Limb (tissue), 2 donors: Measurements from ENCODE around the gene OR5K3.
"Not testable (repeated sequence)": the region's sequence is repeated elsewhere in the genome, so short reads cannot be mapped to it uniquely, and the experiment has no call there.

Experiments used
- DNase-seq, 2 donors: peaks; one replicate each; pipeline ENCODE4 v3.0.0-alpha.2; 2016; ENCODE audit errors: extremely low spot score in 2 of 2

OR5K3 gene

GRCh38 chr3:98390366-98390765 is at the start of gene OR5K3:
OR5K3 (plus strand) TSS chr3:98390666; CDS start chr3:98390666, 0 bp downstream.
- DNase-seq, result no peak

- no peak for DNase-seq
These were observed 48.7 kb upstream of the OR5K3 start for GRCh38 chr3:98341758-98342157.

GRCh38 chr3:98343647-98344507 is 46.6 kb upstream of the OR5K3 start:
- DNase-seq, result no peak

- DNase-seq, result no peak
These were observed 40.4 kb upstream of the OR5K3 start for GRCh38 chr3:98350082-98350481.

- no peak for DNase-seq
These were observed 36.9 kb upstream of the OR5K3 start, which contains the start of gene OR5K4 for GRCh38 chr3:98353554-98353953. OR5K4 (plus strand) TSS chr3:98353854; CDS start chr3:98353854, 0 bp downstream.

GRCh38 chr3:98359250-98359649 is 31.2 kb upstream of the OR5K3 start:
- no peak for DNase-seq

- DNase-seq, result no peak
These were observed 30.3 kb upstream of the OR5K3 start for GRCh38 chr3:98359993-98360675.

GRCh38 chr3:98360681-98361080 is 29.8 kb upstream of the OR5K3 start:
- DNase-seq, result no peak

GRCh38 chr3:98361289-98361688 is 29.2 kb upstream of the OR5K3 start:
- no peak for DNase-seq

GRCh38 chr3:98367464-98368246 is 22.8 kb upstream of the OR5K3 start:
- no peak for DNase-seq

- no peak for DNase-seq
These were observed 19.3 kb upstream of the OR5K3 start for GRCh38 chr3:98371186-98371585.

- no peak for DNase-seq
These were observed 18.6 kb upstream of the OR5K3 start for GRCh38 chr3:98371853-98372252.

GRCh38 chr3:98372445-98372844 is 18.0 kb upstream of the OR5K3 start:
- DNase-seq, result no peak

- no peak for DNase-seq
These were observed 13.8 kb upstream of the OR5K3 start for GRCh38 chr3:98376631-98377030.

- DNase-seq, result no peak
These were observed 2.3 kb upstream of the OR5K3 start for GRCh38 chr3:98388147-98388546.

- DNase-seq, result no peak
These were observed 4.6 kb downstream of the OR5K3 start for GRCh38 chr3:98395101-98395500.

GRCh38 chr3:98396482-98396881 is 6.0 kb downstream of the OR5K3 start:
- DNase-seq, result not testable (repeated sequence)

GRCh38 chr3:98398513-98398912 is 8.0 kb downstream of the OR5K3 start:
- DNase-seq, result no peak

- DNase-seq, result no peak
These were observed 12.0 kb downstream of the OR5K3 start for GRCh38 chr3:98402507-98402906.

GRCh38 chr3:98404010-98404409 is 13.5 kb downstream of the OR5K3 start:
- DNase-seq, result no peak

GRCh38 chr3:98406034-98406433 is 15.6 kb downstream of the OR5K3 start:
- DNase-seq, result no peak

GRCh38 chr3:98432575-98432974 is 42.1 kb downstream of the OR5K3 start:
- no peak for DNase-seq
